Endodermal cell (in vitro differentiated cells): ENCODE measurements around the gene HLA-B. TPM values are rescaled to one million over a fixed set of nuclear protein-coding genes. Genes with fewer than 3 reads are reported as not detected.

Source experiments
- DNase-seq: peaks from one replicate; pipeline ENCODE4 v3.0.0-alpha.2; 2017
- H3K27ac ChIP-seq: 2 replicates; pipeline ENCODE4 v1.5.1; 2013; ENCODE audit warnings: mild to moderate bottlenecking, low read depth, low read length, moderate library complexity
- H3K27me3 ChIP-seq: 2 replicates; pipeline ENCODE4 v1.6.1; 2013; ENCODE audit warnings: mild to moderate bottlenecking, low read length, moderate library complexity; ENCODE audit not compliant: insufficient read depth, control insufficient read depth, poor library complexity, severe bottlenecking
- H3K36me3 ChIP-seq: 2 replicates; pipeline ENCODE4 v1.7.0; 2013; ENCODE audit warnings: mild to moderate bottlenecking, low read length, moderate library complexity; ENCODE audit not compliant: control insufficient read depth, insufficient read depth
- H3K4me1 ChIP-seq: one replicate; pipeline ENCODE4 v1.7.0; 2013; ENCODE audit warnings: low read length; ENCODE audit not compliant: control insufficient read depth, insufficient read depth
- H3K4me3 ChIP-seq: 2 replicates; pipeline ENCODE4 v1.5.1; 2013; ENCODE audit warnings: mild to moderate bottlenecking, low read length, moderate library complexity
- H3K9ac ChIP-seq: 2 replicates; pipeline ENCODE4 v1.6.1; 2013; ENCODE audit warnings: mild to moderate bottlenecking, low read length, moderate library complexity; ENCODE audit not compliant: poor library complexity, severe bottlenecking; ENCODE audit errors: extremely low read depth
- H3K9me3 ChIP-seq: 2 replicates; pipeline ENCODE4 v1.6.1; 2013; ENCODE audit warnings: mild to moderate bottlenecking, low read length, moderate library complexity; ENCODE audit not compliant: control insufficient read depth
- H3K27ac Mint-ChIP-seq: 2 replicates; pipeline ENCODE4 v1.8.0; 2020; ENCODE audit warnings: mixed read lengths
- H3K27me3 Mint-ChIP-seq: 2 replicates; pipeline ENCODE4 v1.8.0; 2021; ENCODE audit warnings: mild to moderate bottlenecking, mixed read lengths; ENCODE audit not compliant: insufficient read depth
- H3K36me3 Mint-ChIP-seq: 2 replicates; pipeline ENCODE4 v1.8.0; 2020; ENCODE audit warnings: low read depth, mixed read lengths
- H3K4me1 Mint-ChIP-seq: 2 replicates; pipeline ENCODE4 v1.8.0; 2020; ENCODE audit warnings: mixed read lengths
- H3K4me3 Mint-ChIP-seq: 2 replicates; pipeline ENCODE4 v1.8.0; 2020; ENCODE audit warnings: mild to moderate bottlenecking, moderate library complexity, mixed read lengths
- H3K9me3 Mint-ChIP-seq: 2 replicates; pipeline ENCODE4 v1.8.0; 2020; ENCODE audit warnings: mild to moderate bottlenecking, mixed read lengths
- CTCF ChIP-seq: fragments of 200-600 bp; sonication (generic); conservative IDR thresholded peaks from 2 replicates; pipeline ENCODE4 v1.5.0; 2021; ENCODE audit warnings: antibody characterized with exemption, mild to moderate bottlenecking
- WGBS, 2 experiments: methylation state at CpG; one replicate each; pipeline versions ENCODE4 v1.1.5 to v1.1.7; 2013; ENCODE audit warnings: missing lambda C conversion rate in 2 of 2, mixed read lengths in 1 of 2; ENCODE audit not compliant: insufficient coverage in 1 of 2, insufficient read length in 1 of 2; 5-methylcytosine and 5-hydroxymethylcytosine counted together
- total RNA-seq, 2 donors: library from RNA; stranded (reverse); fragmentation: NEBNext Ultra II Directional in 1 of 2; extraction: Animal tissue kit (Norgen Biotek cat#: 25700) in 1 of 2; gene quantifications; 2 replicates in 1 of 2; 3 replicates in 1 of 2; pipeline ENCODE4 v1.2.1, GENCODE V29; 2021

The HLA-B gene
- total RNA-seq, 2 donors from 2014 or later = 194 to 1,067 TPM

- DNase-seq = no peak
- Mint-ChIP-seq H3K4me3 (peak overlapping the region; percentile 57), H3K4me1 (no peaks in the 10 kb centered on the region), H3K9me3 (no peaks in the 10 kb centered on the region), H3K27ac (no peak overlapping the region), H3K36me3 (no peaks in the 10 kb centered on the region), H3K27me3 (peaks cover 30% of the 10 kb centered on the region)
- Histone ChIP-seq H3K27ac (no peak overlapping the region), H3K36me3 (no peaks in the 10 kb centered on the region), H3K9ac (no peak overlapping the region), H3K27me3 (peaks cover 51% of the 10 kb centered on the region), H3K9me3 (no peaks in the 10 kb centered on the region), H3K4me1 (no peaks in the 10 kb centered on the region), H3K4me3 (no peak overlapping the region)
- 69 to 92% methylated on average over 4 to 11 of the region's 11 CpGs for WGBS, 2 experiments
- TF ChIP-seq CTCF = no peak
These were observed 48.2 kb downstream of the HLA-B start for GRCh38 chr6:31308845-31309175.

GRCh38 chr6:31308050-31308844 is 48.7 kb downstream of the HLA-B start:
- TF ChIP-seq CTCF = no peak
- peak; percentile 83 for DNase-seq
- Mint-ChIP-seq H3K36me3 (no peaks in the 10 kb centered on the region), H3K4me3 (peak overlapping the region; percentile 57), H3K27me3 (peaks cover 35% of the 10 kb centered on the region), H3K27ac (no peak overlapping the region), H3K9me3 (no peaks in the 10 kb centered on the region), H3K4me1 (no peaks in the 10 kb centered on the region)
- 38 to 51% methylated on average over 23 to 57 of the region's 57 CpGs for WGBS, 2 experiments
- Histone ChIP-seq H3K27me3 (peaks cover 55% of the 10 kb centered on the region), H3K4me3 (no peak overlapping the region), H3K9ac (no peak overlapping the region), H3K9me3 (no peaks in the 10 kb centered on the region), H3K4me1 (no peaks in the 10 kb centered on the region), H3K27ac (no peak overlapping the region), H3K36me3 (no peaks in the 10 kb centered on the region)

GRCh38 chr6:31307669-31308049 is 49.3 kb downstream of the HLA-B start:
- no peak for TF ChIP-seq CTCF
- no peaks in the 10 kb centered on the region for H3K9me3 Mint-ChIP-seq
- H3K4me3 Mint-ChIP-seq = peak overlapping the region; percentile 57
- no peaks in the 10 kb centered on the region for H3K4me1 ChIP-seq
- H3K9ac ChIP-seq = no peak overlapping the region
- peaks cover 40% of the 10 kb centered on the region for H3K27me3 Mint-ChIP-seq
- no peak overlapping the region for H3K4me3 ChIP-seq
- H3K36me3 ChIP-seq = no peaks in the 10 kb centered on the region
- H3K36me3 Mint-ChIP-seq = no peaks in the 10 kb centered on the region
- H3K27ac ChIP-seq = no peak overlapping the region
- no peak overlapping the region for H3K27ac Mint-ChIP-seq
- H3K4me1 Mint-ChIP-seq = no peaks in the 10 kb centered on the region
- no peak for DNase-seq
- no peaks in the 10 kb centered on the region for H3K9me3 ChIP-seq
- H3K27me3 ChIP-seq = peaks cover 55% of the 10 kb centered on the region
- 91 to 94% methylated on average over 5 to 14 of the region's 14 CpGs for WGBS, 2 experiments
